HG03045 (cell line): ENCODE data around the gene GNAZ.
A peak's percentile ranks its signal among the peaks of the same experiment; 100 is the strongest.

Source experiments
- ATAC-seq: cut with Tn5 transposase; IDR thresholded peaks from one replicate; pipeline ENCODE4 v1.9.1; 2021; ENCODE audit warnings: mild to moderate bottlenecking, moderate library complexity; ENCODE audit not compliant: unreplicated experiment

Gene GNAZ

GRCh38 chr22:23063539-23064380 lies 6.6 kb upstream of the GNAZ start:
- ATAC-seq = no peak

- ATAC-seq = no peak
These were observed 5.8 kb upstream of the GNAZ start for GRCh38 chr22:23064381-23065068.

- no peak for ATAC-seq
These were observed 5.3 kb upstream of the GNAZ start for GRCh38 chr22:23065069-23065451.

DNA sequence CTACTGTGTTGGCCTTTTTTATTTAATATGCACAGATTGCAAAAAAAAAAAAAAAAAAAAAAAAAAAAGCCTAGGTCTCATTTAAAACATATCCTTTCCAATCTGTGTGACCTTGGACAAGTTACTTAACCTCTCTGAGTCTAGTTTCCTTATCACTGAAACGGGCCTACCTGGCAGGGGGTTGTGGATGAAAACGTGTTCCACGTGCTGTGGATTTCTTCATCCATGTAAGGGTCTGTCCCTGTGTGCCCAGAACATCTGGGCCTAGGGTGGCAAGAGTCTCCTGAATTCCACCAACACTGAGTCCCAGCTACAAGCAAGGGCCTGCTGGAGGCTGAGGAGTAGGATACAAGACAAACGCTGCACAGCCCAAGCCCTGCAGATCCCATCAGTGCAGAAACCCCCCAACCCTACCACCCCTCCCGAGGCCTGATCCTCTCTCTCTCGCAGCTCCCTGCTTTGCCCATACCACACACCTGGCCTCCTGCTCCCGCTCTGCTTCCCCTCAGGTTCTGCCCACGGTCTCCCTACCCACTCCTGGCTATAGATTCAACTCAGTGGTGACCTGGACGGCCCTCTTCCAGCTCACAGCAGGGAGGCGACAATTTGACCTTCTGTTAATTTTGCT lies 4.7 kb upstream of the GNAZ start:
- ATAC-seq = no peak

DNA sequence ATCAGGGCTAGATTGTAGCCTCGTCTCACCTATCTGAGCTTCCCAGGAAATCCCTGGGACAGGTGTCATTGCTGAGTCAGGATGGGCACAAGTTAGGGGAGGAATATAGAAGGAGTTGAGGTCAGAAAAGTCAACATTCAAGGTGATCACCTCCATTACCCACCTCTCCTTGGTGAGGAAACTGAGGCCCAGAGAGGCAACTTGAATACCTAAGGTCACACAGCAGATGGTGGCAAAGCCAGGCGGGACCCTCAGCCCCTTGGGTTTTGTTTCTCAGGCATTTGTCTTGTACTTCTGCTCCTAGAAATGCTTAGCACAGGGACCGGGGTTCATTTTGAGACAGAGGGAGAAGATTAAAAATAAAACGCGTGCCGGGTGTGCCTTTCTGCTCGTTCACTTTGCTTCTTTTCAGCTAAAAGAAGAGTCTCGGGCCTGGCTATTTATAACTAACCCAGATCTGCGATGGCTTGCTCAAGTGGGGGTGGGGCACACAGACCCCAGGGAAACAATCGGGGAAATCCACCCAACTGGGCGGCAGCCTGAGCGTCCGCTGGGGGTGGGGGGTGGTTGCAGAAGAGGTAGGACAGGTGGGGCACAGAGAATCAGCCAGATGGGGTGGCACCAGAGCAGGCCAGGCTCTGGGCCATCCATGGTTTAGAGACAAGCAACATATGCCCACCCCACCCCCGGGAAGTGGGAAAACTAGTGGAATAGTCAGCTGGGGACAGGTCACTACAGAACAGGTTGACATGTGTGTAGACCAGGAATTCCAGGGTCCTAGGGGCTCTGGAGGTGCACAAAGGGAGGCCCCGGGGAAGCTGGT lies 3.9 kb upstream of the GNAZ start:
- no peak for ATAC-seq

GRCh38 chr22:23067023-23067650 lies 3.2 kb upstream of the GNAZ start:
- ATAC-seq = no peak

DNA sequence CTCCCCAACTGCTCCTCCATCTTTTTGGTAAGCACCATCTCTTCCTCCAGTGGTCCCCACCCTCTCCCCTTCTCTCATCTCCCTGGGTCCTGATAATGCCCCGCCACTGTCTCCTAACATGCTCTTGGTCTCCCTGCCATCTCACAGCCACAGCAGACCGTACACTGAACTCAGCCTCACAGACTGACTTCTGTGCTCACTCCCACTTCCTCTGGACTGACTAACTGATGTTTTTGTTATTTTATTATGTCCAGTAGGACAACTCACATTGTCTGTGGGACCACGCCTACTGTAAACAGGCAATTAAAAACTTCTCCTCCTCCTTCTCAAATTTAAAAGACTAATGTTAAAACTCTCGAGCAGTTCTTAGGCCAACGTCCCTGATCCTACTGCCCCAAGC lies 2.6 kb upstream of the GNAZ start:
- ATAC-seq = no peak

GRCh38 chr22:23068096-23068831 lies 2.1 kb upstream of the GNAZ start:
- ATAC-seq = no peak

DNA sequence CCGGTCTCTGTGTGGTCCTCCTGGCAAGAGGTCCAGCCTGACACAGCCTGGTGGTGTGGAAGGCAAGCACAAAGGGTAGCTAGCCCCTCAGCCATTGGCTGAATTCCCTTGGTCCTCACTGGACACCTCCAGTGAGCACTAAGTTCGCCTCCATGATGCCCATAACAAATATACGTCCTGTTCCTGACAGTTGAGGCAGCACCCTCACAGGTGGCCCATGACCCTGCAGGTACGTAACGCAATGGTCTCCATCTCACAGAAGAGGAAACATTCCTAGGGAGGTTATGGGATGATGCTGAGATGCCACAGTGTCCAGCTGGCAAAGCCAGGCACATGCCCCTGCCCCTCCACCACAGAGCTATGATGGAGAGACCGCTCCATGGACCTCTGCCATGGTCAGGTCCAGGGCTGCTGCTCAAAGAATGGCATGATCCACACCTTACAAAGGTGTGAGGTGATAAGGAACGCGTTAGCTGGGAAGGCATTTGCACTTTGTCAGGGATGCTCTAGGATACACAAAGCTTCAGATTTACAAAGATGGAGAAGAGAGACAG lies 1.4 kb upstream of the GNAZ start:
- no peak for ATAC-seq

GRCh38 chr22:23069502-23070357 lies 589 bp upstream of the GNAZ start:
- peak; percentile 75 for ATAC-seq

- no peak for ATAC-seq
These were observed 1.1 kb downstream of the GNAZ start for GRCh38 chr22:23071230-23072076.

DNA sequence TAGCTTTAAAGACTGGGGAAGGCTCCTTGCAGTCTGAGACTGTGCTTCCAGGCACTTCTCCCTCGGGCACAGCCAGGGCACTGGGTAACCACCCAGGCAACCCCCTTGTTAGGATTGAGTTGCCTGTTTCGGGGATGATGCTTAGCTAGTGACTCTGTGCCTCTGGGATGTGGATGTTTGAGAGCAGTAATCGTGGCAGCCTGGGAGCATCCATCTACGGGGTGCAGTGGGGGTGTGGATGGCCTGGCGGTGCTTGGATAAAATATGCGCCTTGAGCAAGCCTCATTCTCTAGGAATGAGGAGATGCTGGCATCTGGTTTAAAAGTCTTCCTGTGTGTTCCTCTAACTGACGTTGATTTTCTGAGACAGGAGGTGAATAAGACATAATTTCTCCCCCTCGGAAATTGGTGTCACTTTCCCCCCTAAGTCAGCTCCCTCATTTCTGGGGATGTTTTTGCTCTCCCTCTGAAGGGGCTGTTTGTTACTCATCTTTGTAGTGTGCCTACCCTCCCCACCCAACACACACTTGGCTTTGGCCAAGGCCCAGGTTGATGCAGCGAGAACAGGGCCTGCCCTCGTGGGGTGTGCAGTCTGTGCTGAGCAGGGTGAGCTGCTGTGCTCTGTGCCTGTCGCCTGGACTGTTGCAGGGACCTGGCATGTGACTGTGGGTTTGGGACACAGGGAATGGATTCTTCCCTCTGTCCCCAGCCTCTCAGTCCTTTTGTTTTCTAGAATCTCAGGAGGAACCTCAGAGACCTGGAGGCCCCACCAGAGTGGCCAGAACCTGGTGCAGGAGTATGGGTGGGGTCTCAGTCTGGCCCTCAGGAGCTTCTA lies 2.0 kb downstream of the GNAZ start:
- ATAC-seq = no peak

DNA sequence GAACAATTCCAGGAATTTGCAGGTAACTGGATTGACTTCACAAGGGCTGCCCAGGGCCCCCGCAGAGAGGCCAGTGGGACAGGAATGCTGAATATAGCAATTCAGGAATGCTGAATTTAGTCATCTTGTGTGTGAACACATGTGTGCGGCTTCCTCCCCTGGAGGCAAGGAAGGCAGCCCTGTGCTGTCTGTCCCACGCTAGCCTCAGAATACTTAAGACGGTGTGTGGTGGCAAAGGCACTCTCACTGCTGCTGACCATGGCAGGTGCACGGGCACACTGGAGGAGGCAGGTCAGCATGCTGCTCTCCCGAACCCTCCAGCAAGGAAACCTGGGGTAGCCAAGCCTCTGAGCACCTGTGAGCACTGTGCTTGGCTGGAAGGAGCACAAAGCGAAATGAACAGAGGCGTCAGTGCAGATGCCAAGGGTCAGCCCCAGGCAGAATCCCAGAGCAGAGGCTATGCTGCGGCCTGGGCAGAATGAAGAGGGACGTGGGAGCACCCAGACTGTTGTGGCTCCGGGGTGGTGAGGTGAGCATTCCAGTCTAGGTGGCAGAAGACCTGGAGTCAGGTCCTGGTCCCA lies 2.7 kb downstream of the GNAZ start:
- ATAC-seq = no peak

- ATAC-seq = no peak
These were observed 3.4 kb downstream of the GNAZ start for GRCh38 chr22:23073526-23074229.

DNA sequence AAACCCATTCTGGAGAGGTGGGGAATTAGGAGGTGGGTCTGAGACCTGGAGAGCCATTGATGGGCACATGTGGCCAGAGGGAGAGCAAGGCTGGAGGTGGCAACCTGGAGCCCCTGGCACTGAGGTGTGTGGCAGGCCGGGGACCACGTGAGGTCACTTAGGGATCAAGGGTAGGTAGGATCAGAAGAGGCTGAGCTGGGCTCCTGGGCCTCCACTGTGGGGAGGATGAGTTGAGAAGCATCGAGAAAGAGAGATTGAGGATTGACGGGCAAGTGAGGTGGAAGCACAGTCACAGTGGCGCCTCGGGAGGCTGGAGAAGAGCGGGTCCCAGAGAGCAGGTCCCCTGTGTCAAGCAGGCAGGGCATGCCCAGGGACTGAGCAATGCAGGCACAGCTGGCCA lies 4.1 kb downstream of the GNAZ start:
- ATAC-seq = no peak

- ATAC-seq = no peak
These were observed 4.7 kb downstream of the GNAZ start for GRCh38 chr22:23075050-23075449.
